K562 (cell line): ENCODE measurements around the gene NOP16. TPM values are rescaled to one million over a fixed set of nuclear protein-coding genes. Genes with fewer than 3 reads are reported as not detected.
A peak's percentile ranks its signal among the peaks of the same experiment; 100 is the strongest.

Experiments used
- GTF2F1 ChIP-seq: IDR thresholded peaks from 2 replicates; pipeline ENCODE4 v1.6.1; 2011; ENCODE audit warnings: low read depth, low read length, improper control_type of control experiment
- HIVEP1 ChIP-seq: fragments of 250-450 bp; sonication (Bioruptor Pico); IDR thresholded peaks from 2 replicates; pipeline ENCODE4 v1.4.0; 2020; ENCODE audit warnings: mild to moderate bottlenecking
- MTA3 ChIP-seq: fragments of 450-650 bp; formaldehyde crosslinking; IDR thresholded peaks from 2 replicates; pipeline ENCODE4 v1.6.1; 2017; ENCODE audit warnings: mild to moderate bottlenecking, borderline replicate concordance
- NCOA2 ChIP-seq, 2 experiments: fragments of 450-650 bp; IDR thresholded peaks; 2 replicates each; pipeline ENCODE4 v1.6.1; 2018; ENCODE audit warnings: mild to moderate bottlenecking in 2 of 2, moderate library complexity in 1 of 2; ENCODE audit not compliant: partially characterized antibody in 2 of 2
- NELFE ChIP-seq: IDR thresholded peaks from 2 replicates; pipeline ENCODE4 v1.6.1; 2011; ENCODE audit warnings: mild to moderate bottlenecking; ENCODE audit not compliant: insufficient read depth, insufficient read length
- NFRKB ChIP-seq: fragments of 450-650 bp; IDR thresholded peaks from 2 replicates; pipeline ENCODE4 v1.6.1; 2016; ENCODE audit warnings: low read depth
- SRSF3 ChIP-seq: fragments of 200-400 bp; formaldehyde crosslinking; IDR thresholded peaks from 2 replicates; pipeline ENCODE4 v1.6.1; 2016; ENCODE audit warnings: mild to moderate bottlenecking, low read length, moderate library complexity; ENCODE audit not compliant: insufficient read depth
- TAF15 ChIP-seq: fragments of 200-400 bp; formaldehyde crosslinking; IDR thresholded peaks from 2 replicates; pipeline ENCODE4 v1.6.1; 2017; ENCODE audit warnings: mild to moderate bottlenecking, low read depth, low read length, moderate library complexity
- TEAD1 ChIP-seq, 2 experiments: fragments of 450-650 bp in 1 of 2; sonication (generic) in 1 of 2; formaldehyde crosslinking; IDR thresholded peaks; 2 replicates each; pipeline versions ENCODE4 v1.4.0 to v1.8.0; 2020 to 2022; ENCODE audit warnings: mild to moderate bottlenecking in 2 of 2, missing genetic modification reagents in 1 of 2
- TEAD4 ChIP-seq, 2 experiments: sonication (generic) in 1 of 2; formaldehyde crosslinking in 1 of 2; IDR thresholded peaks; 2 replicates each; pipeline versions ENCODE4 v1.6.1 to v1.8.0; 2012 to 2022; ENCODE audit warnings: borderline replicate concordance in 1 of 2, inconsistent platforms in 1 of 2, low read length in 1 of 2, mild to moderate bottlenecking in 1 of 2, missing genetic modification reagents in 1 of 2
- ZNF780A ChIP-seq: fragments of 250-450 bp; sonication (Bioruptor Pico); IDR thresholded peaks from 2 replicates; pipeline ENCODE4 v1.5.0; 2021; ENCODE audit warnings: mild to moderate bottlenecking
- polyA plus RNA-seq, 8 experiments: library from polyadenylated mRNA; depleted of rRNA in 4 of 8; stranded (reverse) in 5 of 8; unstranded in 3 of 8; fragments of >200 nt; fragmentation: Nextera tagmentation in 2 of 8; fragmentation: Illumina TruSeq in 1 of 8; extraction: Ambion mirVana in 2 of 8; extraction: Trizol in 1 of 8; gene quantifications; 2 replicates each; pipeline versions ENCODE4 v1.2.1 to v1.2.3, GENCODE V29; 2011 to 2014; ENCODE audit warnings: inconsistent platforms in 1 of 8, missing spikeins in 1 of 8
- total RNA-seq, 7 experiments: library from RNA; depleted of rRNA in 6 of 7; stranded (reverse); fragments of >200 nt in 6 of 7; fragmentation: Illumina TruSeq in 2 of 7; extraction: Trizol in 2 of 7; gene quantifications; 2 replicates each; pipeline versions ENCODE4 v1.2.1 to v1.2.3, GENCODE V29; 2011 to 2021; ENCODE audit warnings: low replicate concordance in 1 of 7
- TF ChIP-seq, protein P1 (sequence below): sonication (generic); formaldehyde crosslinking; IDR thresholded peaks from 2 replicates; pipeline ENCODE4 v1.8.0; 2022; ENCODE audit warnings: mild to moderate bottlenecking, missing genetic modification reagents
- TF ChIP-seq, protein P2 (sequence below), 2 experiments: IDR thresholded peaks in 1 of 2; conservative IDR thresholded peaks in 1 of 2; 2 replicates each; pipeline ENCODE4 v1.6.1; 2016; ENCODE audit warnings: low read depth in 2 of 2, mild to moderate bottlenecking in 1 of 2, missing compliant biosample characterization in 1 of 2, missing genetic modification characterization in 1 of 2, moderate library complexity in 1 of 2
- TF ChIP-seq, protein P3 (sequence below): fragments of 200-400 bp; formaldehyde crosslinking; IDR thresholded peaks from 2 replicates; pipeline ENCODE4 v1.6.1; 2017; ENCODE audit warnings: mild to moderate bottlenecking, low read depth, low read length, moderate library complexity
- TF ChIP-seq, protein P4 (sequence below): fragments of 250-450 bp; sonication (Bioruptor Pico); IDR thresholded peaks from 2 replicates; pipeline ENCODE4 v1.5.0; 2021
- TF ChIP-seq, protein P5 (sequence below): IDR thresholded peaks from 3 replicates; pipeline ENCODE4 v1.6.1; 2011; ENCODE audit warnings: borderline replicate concordance, mild to moderate bottlenecking; ENCODE audit not compliant: insufficient read length, insufficient read depth

NOP16 gene
- total and polyA plus RNA-seq, 9 of the 15 experiments (the other 6 are each of a cell fraction or from before 2014, with no cell fraction given): 92.5 to 342 (median 148) TPM

DNA sequence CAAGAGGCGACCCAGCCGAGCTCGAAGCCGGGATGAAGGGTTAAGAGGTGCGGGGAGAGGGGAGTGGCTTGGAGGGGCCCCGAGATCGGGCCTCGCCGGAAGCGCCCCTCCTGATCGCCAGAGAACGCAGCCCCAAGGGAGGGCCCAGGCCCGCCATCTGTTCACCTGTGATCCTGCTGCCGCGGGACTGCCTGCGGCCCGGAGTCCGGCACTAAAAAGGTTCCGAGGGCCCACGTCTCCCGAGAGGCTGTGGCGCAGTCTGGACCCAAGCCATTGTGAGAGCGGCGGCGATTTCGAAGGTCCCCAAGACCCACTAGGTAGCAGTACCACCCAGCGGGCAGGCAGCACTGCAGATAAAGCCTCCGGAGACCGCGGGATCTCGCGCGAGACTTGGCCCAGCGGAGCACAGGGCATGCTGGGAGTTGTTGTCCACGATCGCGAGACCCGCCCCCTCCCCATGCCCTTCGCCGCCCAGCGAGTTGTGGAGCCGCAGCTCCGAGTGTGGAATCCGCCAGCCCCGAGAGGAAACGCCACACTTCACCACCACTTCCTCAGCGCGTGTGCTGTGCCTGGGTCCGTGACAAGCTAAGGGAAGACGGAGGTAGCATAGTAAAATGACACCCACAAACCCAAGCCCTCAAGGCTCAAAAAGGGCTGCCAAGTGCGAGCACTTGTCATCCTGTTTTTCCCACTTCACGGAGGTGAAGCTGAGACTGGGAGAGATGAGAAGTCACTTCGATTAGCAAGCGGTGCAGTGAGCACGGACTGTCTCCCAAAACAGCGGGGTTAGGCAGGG, 26.8 kb downstream of the NOP16 start, which contains the start of gene KIAA1191 (continued):
- TF ChIP-seq, protein P1, sequence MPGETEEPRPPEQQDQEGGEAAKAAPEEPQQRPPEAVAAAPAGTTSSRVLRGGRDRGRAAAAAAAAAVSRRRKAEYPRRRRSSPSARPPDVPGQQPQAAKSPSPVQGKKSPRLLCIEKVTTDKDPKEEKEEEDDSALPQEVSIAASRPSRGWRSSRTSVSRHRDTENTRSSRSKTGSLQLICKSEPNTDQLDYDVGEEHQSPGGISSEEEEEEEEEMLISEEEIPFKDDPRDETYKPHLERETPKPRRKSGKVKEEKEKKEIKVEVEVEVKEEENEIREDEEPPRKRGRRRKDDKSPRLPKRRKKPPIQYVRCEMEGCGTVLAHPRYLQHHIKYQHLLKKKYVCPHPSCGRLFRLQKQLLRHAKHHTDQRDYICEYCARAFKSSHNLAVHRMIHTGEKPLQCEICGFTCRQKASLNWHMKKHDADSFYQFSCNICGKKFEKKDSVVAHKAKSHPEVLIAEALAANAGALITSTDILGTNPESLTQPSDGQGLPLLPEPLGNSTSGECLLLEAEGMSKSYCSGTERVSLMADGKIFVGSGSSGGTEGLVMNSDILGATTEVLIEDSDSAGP (CRISPR knock-in tag): no peak
- TF ChIP-seq GTF2F1 (peak; percentile 80), SRSF3 (no peak), TEAD4 (IDR thresholded peaks at IDR 0.05; ENCODE audit: low read length) (no peak), TEAD4 (CRISPR knock-in tag; IDR thresholded peaks at IDR 0.05; ENCODE audit: borderline replicate concordance) (no peak), TAF15 (no peak), TEAD1 (CRISPR knock-in tag; IDR thresholded peaks at IDR 0.05) (peak in 1 of 2 experiments; percentile 75; a peak in 1 of 4 replicates), NELFE (peak; percentile 62), HIVEP1 (CRISPR knock-in tag) (no peak), ZNF780A (no peak), NCOA2 (IDR thresholded peaks at IDR 0.05; ENCODE audit: partially characterized antibody in 2 of 2) (no peak), NFRKB (0 out of 2 replicates have a peak, but pooled peaks have one; percentile 25), MTA3 (peak; percentile 77)
- TF ChIP-seq, protein P2, sequence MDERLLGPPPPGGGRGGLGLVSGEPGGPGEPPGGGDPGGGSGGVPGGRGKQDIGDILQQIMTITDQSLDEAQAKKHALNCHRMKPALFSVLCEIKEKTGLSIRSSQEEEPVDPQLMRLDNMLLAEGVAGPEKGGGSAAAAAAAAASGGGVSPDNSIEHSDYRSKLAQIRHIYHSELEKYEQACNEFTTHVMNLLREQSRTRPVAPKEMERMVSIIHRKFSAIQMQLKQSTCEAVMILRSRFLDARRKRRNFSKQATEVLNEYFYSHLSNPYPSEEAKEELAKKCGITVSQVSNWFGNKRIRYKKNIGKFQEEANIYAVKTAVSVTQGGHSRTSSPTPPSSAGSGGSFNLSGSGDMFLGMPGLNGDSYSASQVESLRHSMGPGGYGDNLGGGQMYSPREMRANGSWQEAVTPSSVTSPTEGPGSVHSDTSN (CRISPR knock-in tag; IDR thresholded peaks at IDR 0.05; ENCODE audit: low read depth): no peak
- TF ChIP-seq, protein P2 (tag; conservative IDR thresholded peaks at IDR 0.05; ENCODE audit: low read depth): no peak
- TF ChIP-seq, protein P3, sequence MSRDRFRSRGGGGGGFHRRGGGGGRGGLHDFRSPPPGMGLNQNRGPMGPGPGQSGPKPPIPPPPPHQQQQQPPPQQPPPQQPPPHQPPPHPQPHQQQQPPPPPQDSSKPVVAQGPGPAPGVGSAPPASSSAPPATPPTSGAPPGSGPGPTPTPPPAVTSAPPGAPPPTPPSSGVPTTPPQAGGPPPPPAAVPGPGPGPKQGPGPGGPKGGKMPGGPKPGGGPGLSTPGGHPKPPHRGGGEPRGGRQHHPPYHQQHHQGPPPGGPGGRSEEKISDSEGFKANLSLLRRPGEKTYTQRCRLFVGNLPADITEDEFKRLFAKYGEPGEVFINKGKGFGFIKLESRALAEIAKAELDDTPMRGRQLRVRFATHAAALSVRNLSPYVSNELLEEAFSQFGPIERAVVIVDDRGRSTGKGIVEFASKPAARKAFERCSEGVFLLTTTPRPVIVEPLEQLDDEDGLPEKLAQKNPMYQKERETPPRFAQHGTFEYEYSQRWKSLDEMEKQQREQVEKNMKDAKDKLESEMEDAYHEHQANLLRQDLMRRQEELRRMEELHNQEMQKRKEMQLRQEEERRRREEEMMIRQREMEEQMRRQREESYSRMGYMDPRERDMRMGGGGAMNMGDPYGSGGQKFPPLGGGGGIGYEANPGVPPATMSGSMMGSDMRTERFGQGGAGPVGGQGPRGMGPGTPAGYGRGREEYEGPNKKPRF: no peak
- TF ChIP-seq, protein P4, sequence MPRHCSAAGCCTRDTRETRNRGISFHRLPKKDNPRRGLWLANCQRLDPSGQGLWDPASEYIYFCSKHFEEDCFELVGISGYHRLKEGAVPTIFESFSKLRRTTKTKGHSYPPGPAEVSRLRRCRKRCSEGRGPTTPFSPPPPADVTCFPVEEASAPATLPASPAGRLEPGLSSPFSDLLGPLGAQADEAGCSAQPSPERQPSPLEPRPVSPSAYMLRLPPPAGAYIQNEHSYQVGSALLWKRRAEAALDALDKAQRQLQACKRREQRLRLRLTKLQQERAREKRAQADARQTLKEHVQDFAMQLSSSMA: peak; percentile 44; the same call in 1 of the 2 replicates
- TF ChIP-seq, protein P5, sequence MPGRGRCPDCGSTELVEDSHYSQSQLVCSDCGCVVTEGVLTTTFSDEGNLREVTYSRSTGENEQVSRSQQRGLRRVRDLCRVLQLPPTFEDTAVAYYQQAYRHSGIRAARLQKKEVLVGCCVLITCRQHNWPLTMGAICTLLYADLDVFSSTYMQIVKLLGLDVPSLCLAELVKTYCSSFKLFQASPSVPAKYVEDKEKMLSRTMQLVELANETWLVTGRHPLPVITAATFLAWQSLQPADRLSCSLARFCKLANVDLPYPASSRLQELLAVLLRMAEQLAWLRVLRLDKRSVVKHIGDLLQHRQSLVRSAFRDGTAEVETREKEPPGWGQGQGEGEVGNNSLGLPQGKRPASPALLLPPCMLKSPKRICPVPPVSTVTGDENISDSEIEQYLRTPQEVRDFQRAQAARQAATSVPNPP: no peak
